HG03457 (cell line): ENCODE measurements around the gene METTL8.

Experiments used
- ATAC-seq: cut with Tn5 transposase; IDR thresholded peaks from one replicate; pipeline ENCODE4 v1.9.1; 2021; ENCODE audit warnings: moderate number of reproducible peaks; ENCODE audit not compliant: unreplicated experiment

Gene METTL8

GRCh38 chr2:171271386-171271785 is 162.4 kb downstream of the METTL8 start:
- no peak for ATAC-seq

- no peak for ATAC-seq
Measured at GRCh38 chr2:171267855-171268629, 165.7 kb downstream of the METTL8 start.
